Upper lobe of left lung (tissue), 6 donors: ENCODE results near the gene STARD5. TPM values are rescaled to one million over a fixed set of nuclear protein-coding genes. Genes with fewer than 3 reads are reported as not detected.
A peak's percentile ranks its signal among the peaks of the same experiment; 100 is the strongest.

Experiments
- ATAC-seq, 2 donors: fragments of 200-7000 bp; cut with Tn5 transposase; one replicate each; pipeline ENCODE4 v1.9.1; 2022; ENCODE audit warnings: mild to moderate bottlenecking in 2 of 2, moderate library complexity in 2 of 2; ENCODE audit not compliant: low FRiP score in 2 of 2
- DNase-seq, 2 donors: peaks; one replicate each; pipeline ENCODE4 v3.0.0-alpha.2; 2019 to 2020
- H3K27ac ChIP-seq, 4 donors: fragments of 200-600 bp; sonication (generic); one replicate each; pipeline ENCODE4 v1.5.1; 2016 to 2019
- H3K27me3 ChIP-seq, 4 donors: fragments of 200-600 bp; sonication (generic); one replicate each; pipeline ENCODE4 v1.5.1; 2017 to 2019
- H3K36me3 ChIP-seq, 4 donors: fragments of 200-600 bp; sonication (generic); one replicate each; pipeline ENCODE4 v1.5.1; 2016 to 2019
- H3K4me1 ChIP-seq, 4 donors: fragments of 200-600 bp; sonication (generic); one replicate each; pipeline ENCODE4 v1.5.1; 2018 to 2019
- H3K4me3 ChIP-seq, 4 donors: fragments of 200-600 bp; sonication (generic); one replicate each; pipeline ENCODE4 v1.5.1; 2017 to 2019; ENCODE audit warnings: mild to moderate bottlenecking in 2 of 4, moderate library complexity in 1 of 4
- H3K9me3 ChIP-seq, 4 donors: fragments of 200-600 bp; sonication (generic); one replicate each; pipeline ENCODE4 v1.5.1; 2018 to 2019
- CTCF ChIP-seq, 6 experiments: fragments of 450-650 bp in 4 of 6; fragments of 200-600 bp in 2 of 6; sonication (generic) in 2 of 6; IDR thresholded peaks; one replicate each; pipeline ENCODE4 v1.5.1; 2016 to 2019; ENCODE audit warnings: antibody characterized with exemption in 6 of 6
- EP300 ChIP-seq, 4 donors: sonication (generic); formaldehyde crosslinking; IDR thresholded peaks; one replicate each; pipeline ENCODE4 v1.5.1; 2017; ENCODE audit warnings: antibody characterized with exemption in 4 of 4, control low read depth in 2 of 4
- POLR2A ChIP-seq, 4 donors: fragments of 450-650 bp; IDR thresholded peaks; one replicate each; pipeline ENCODE4 v1.5.1; 2016 to 2017; ENCODE audit warnings: antibody characterized with exemption in 4 of 4, mild to moderate bottlenecking in 2 of 4
- POLR2AphosphoS5 ChIP-seq, 2 donors: sonication (generic); formaldehyde crosslinking; IDR thresholded peaks; one replicate each; pipeline ENCODE4 v1.5.1; 2017; ENCODE audit warnings: antibody characterized with exemption in 2 of 2
- WGBS, 2 donors: methylation state at CpG; one replicate each; pipeline ENCODE4 v1.1.5; 2017 to 2018; 5-methylcytosine and 5-hydroxymethylcytosine counted together
- total RNA-seq, 6 donors: library from RNA; depleted of rRNA in 4 of 6; stranded (reverse); fragments of >200 nt in 4 of 6; gene quantifications; one replicate each; pipeline versions ENCODE4 v1.1.0 to v1.2.1, GENCODE V29; 2016 to 2021
- donor health status: DM: no; HTN: no; CAD: no; lungs with moderate emphysema.
- donor health status: DM: no; HTN: yes; CAD: no; lungs with severe emphysema.

STARD5 gene
- total RNA-seq, 6 donors from 2014 or later: 3.0 to 8.3 (median 5.6) TPM

DNA sequence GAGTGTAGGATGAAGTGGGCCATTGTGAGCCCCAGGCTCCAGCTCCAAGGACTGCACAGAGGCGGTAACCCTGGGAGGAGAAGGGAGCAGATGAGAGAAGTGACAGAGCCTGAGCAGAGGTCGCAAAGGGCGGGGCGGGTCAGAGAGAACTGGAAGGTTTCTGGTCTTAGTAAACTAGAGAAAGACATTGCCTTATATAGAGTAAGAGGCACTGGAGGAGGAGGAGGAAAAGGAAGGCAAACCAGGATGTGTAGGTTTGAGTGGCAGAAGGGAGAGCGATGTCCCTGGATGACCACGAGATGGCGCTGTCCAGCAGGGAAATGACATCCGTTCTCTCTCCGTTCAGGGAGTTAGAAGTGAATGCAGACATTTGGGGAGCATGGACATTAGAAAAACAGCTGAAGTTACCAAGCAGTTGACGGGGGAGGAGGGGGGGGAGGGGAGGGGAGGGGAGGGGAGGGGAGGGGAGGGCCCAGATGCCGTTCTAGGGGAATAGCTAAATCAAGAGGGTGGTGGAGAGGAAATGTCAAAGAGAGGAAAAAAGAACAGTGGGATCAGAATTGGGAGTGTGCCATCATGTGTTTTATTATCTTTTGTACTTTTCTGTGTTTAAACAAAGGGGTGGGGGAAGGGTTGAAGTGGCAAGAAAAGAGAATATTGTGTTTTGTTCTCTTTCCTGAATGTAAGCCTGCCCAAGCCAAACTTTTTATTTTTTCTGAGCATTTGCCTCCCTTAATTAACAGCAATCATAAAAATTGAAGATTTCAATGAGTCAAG lies 48.8 kb downstream of the STARD5 start:
- no peaks in the 10 kb centered on the region for H3K27me3 ChIP-seq
- TF ChIP-seq CTCF (IDR thresholded peaks at IDR 0.05) (peak; percentile 75 to 92 (median 86)), EP300 (IDR thresholded peaks at IDR 0.05) (no peak)
- WGBS, 2 donors: 11 to 13% methylated on average over 11 of the region's 11 CpGs
- peaks cover 3 to 11% (median 6%) of the 10 kb centered on the region in 4 donors for H3K4me1 ChIP-seq
- no peak overlapping the region for H3K4me3 ChIP-seq
- peaks cover 0 to 44% (median 3%) of the 10 kb centered on the region in 4 donors for H3K36me3 ChIP-seq
- ATAC-seq (peak; percentile 80 to 91), DNase-seq (peak in 1 of 2 donors; percentile 76)
- peak overlapping the region in 3 of 4 donors; percentile 11 to 51 (median 19) for H3K27ac ChIP-seq
- H3K9me3 ChIP-seq: no peaks in the 10 kb centered on the region

- TF ChIP-seq CTCF (IDR thresholded peaks at IDR 0.05): no peak
- no peak for TF ChIP-seq EP300 (IDR thresholded peaks at IDR 0.05)
- TF ChIP-seq POLR2A (IDR thresholded peaks at IDR 0.05): no peak
- TF ChIP-seq POLR2AphosphoS5 (IDR thresholded peaks at IDR 0.05): no peak
- H3K36me3 ChIP-seq: peaks cover 0 to 42% (median 1%) of the 10 kb centered on the region in 4 donors
- WGBS, 2 donors: 82 to 85% methylated on average over 4 of the region's 4 CpGs
- H3K27me3 ChIP-seq: no peaks in the 10 kb centered on the region
- ATAC-seq: no peak
- H3K27ac ChIP-seq: peak overlapping the region in 2 of 4 donors; percentile 19 to 51
- peaks cover 3 to 11% (median 6%) of the 10 kb centered on the region in 4 donors for H3K4me1 ChIP-seq
- DNase-seq: no peak
- no peaks in the 10 kb centered on the region for H3K9me3 ChIP-seq
- H3K4me3 ChIP-seq: no peak overlapping the region
These were observed 49.7 kb downstream of the STARD5 start for GRCh38 chr15:81274255-81274654.

DNA sequence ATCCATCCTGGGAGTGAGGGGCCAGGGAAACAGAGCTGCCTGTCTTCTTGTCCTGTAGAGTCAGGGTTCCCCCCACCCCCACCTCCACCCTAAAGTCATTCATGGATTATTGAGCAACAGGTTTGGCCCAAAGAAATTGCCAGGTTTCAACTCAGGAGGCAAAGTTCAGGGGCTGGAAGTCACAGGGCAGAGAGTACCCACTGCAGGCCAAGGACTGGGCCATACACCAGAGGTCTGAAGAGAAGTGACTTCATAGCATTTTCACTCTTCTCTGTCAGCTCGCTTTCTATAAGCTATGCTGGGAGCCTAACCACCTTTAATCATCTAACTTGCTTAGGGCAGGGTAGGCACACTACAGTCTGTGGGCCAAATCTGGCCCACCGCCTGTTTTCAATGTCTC lies 50.1 kb downstream of the STARD5 start:
- no peak for TF ChIP-seq POLR2AphosphoS5 (IDR thresholded peaks at IDR 0.05)
- TF ChIP-seq POLR2A (IDR thresholded peaks at IDR 0.05): no peak
- no peak for TF ChIP-seq EP300 (IDR thresholded peaks at IDR 0.05)
- no peak for TF ChIP-seq CTCF (IDR thresholded peaks at IDR 0.05)
- Histone ChIP-seq H3K27me3 (no peaks in the 10 kb centered on the region), H3K36me3 (peaks cover 0 to 42% (median 1%) of the 10 kb centered on the region in 4 donors), H3K4me1 (peaks cover 3 to 11% (median 6%) of the 10 kb centered on the region in 4 donors), H3K27ac (no peak overlapping the region), H3K4me3 (no peak overlapping the region), H3K9me3 (no peaks in the 10 kb centered on the region)
- 89 to 100% methylated on average over 2 of the region's 2 CpGs for WGBS, 2 donors
- no peak for ATAC-seq
- DNase-seq: no peak

GRCh38 chr15:81273200-81273599 lies 50.7 kb downstream of the STARD5 start:
- Histone ChIP-seq H3K27ac (no peak overlapping the region), H3K4me3 (no peak overlapping the region), H3K4me1 (peaks cover 3 to 11% (median 6%) of the 10 kb centered on the region in 4 donors), H3K36me3 (peaks cover 0 to 42% (median 3%) of the 10 kb centered on the region in 4 donors), H3K9me3 (no peaks in the 10 kb centered on the region), H3K27me3 (no peaks in the 10 kb centered on the region)
- ATAC-seq: no peak
- 73 to 79% methylated on average over 5 of the region's 5 CpGs for WGBS, 2 donors
- no peak for DNase-seq
- TF ChIP-seq EP300 (IDR thresholded peaks at IDR 0.05) (no peak), CTCF (IDR thresholded peaks at IDR 0.05) (no peak), POLR2A (IDR thresholded peaks at IDR 0.05) (no peak), POLR2AphosphoS5 (IDR thresholded peaks at IDR 0.05) (no peak)
